Large intestine (tissue), 3 donors: ENCODE results near the gene SDK1. TPM values are rescaled to one million over a fixed set of nuclear protein-coding genes. Genes with fewer than 3 reads are reported as not detected.

Experiments used
- DNase-seq, 2 donors: peaks; one replicate each; pipeline versions ENCODE4 v3.0.0 to v3.0.0-alpha.2; 2013
- H3K27ac ChIP-seq: one replicate; pipeline ENCODE4 v1.5.1; 2013; ENCODE audit warnings: low read length
- H3K27me3 ChIP-seq: 2 replicates; pipeline ENCODE4 v1.6.1; 2013; ENCODE audit warnings: low read length; ENCODE audit not compliant: control insufficient read depth, insufficient read depth
- H3K36me3 ChIP-seq: 2 replicates; pipeline ENCODE4 v1.6.1; 2013; ENCODE audit warnings: low read length; ENCODE audit not compliant: control insufficient read depth, insufficient read depth
- H3K4me1 ChIP-seq: one replicate; pipeline ENCODE4 v1.6.1; 2013; ENCODE audit warnings: low read length; ENCODE audit not compliant: control insufficient read depth, insufficient read depth
- H3K4me3 ChIP-seq: one replicate; pipeline ENCODE4 v1.5.1; 2013; ENCODE audit warnings: low read length
- H3K9me3 ChIP-seq: one replicate; pipeline ENCODE4 v1.6.1; 2013; ENCODE audit warnings: mild to moderate bottlenecking, low read depth, low read length, moderate library complexity; ENCODE audit not compliant: control insufficient read depth
- WGBS: methylation state at CpG from one replicate; pipeline ENCODE4 v1.1.5; 2013; ENCODE audit warnings: low lambda C conversion rate; ENCODE audit not compliant: insufficient coverage; 5-methylcytosine and 5-hydroxymethylcytosine counted together
- polyA plus RNA-seq: library from polyadenylated mRNA; unstranded; fragments of 120-200 nt; gene quantifications from one replicate; pipeline ENCODE4 v1.2.1, GENCODE V29; 2013

Gene SDK1
- polyA plus RNA-seq, 1 donor: 6.4 TPM

GRCh38 chr7:3899559-3899991 is 598.5 kb downstream of the SDK1 start:
- Histone ChIP-seq H3K4me1 (no peaks in the 10 kb centered on the region), H3K27me3 (no peaks in the 10 kb centered on the region), H3K9me3 (no peaks in the 10 kb centered on the region), H3K27ac (no peak overlapping the region), H3K4me3 (no peak overlapping the region), H3K36me3 (no peaks in the 10 kb centered on the region)
- 100% methylated on average over 1 of the region's 9 CpGs for WGBS
- DNase-seq: no peak

DNA sequence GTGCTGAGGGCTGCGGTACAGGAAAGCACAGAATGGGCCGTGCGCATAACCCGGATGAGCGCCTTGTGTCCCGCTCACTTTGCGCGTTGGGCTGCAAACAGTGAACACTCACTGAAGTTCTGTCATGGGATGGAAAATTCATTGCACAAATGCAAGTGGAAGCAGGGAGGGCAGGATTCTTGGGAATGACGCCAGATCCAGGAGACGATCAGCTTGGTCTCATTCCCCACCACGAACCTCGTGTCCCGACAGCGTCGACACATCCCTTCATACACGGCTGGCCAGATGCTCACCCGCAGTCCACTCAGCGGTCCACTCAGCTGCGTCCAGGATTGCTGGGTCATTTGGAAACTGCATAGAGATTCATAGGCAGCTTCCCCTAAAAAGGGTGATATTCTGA is 607.1 kb downstream of the SDK1 start:
- no peaks in the 10 kb centered on the region for H3K9me3 ChIP-seq
- no peak for DNase-seq
- no peaks in the 10 kb centered on the region for H3K27me3 ChIP-seq
- H3K4me3 ChIP-seq: no peak overlapping the region
- 98% methylated on average over 8 of the region's 19 CpGs for WGBS
- H3K4me1 ChIP-seq: no peaks in the 10 kb centered on the region
- no peaks in the 10 kb centered on the region for H3K36me3 ChIP-seq
- no peak overlapping the region for H3K27ac ChIP-seq

DNA sequence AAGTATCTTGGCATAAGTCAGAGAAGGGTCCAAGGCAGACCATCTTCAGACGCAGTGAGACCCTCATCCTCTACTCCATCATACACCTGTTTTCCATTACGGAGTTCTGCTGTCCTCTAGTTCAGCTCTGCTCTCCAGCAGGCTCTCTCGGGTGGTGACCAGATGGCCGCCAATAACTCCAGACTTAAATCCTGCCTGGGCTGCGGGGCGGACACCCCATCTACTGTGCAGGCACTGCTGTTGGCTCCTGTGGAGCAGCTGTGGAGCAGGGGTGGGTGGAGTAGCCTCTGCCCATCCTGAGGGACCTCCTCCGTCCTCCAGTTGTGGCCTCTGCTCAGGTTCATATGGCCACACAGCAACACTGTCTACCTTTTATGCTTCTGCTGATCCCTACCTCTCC is 608.1 kb downstream of the SDK1 start:
- Histone ChIP-seq H3K4me3 (no peak overlapping the region), H3K27ac (no peak overlapping the region), H3K9me3 (no peaks in the 10 kb centered on the region), H3K27me3 (no peaks in the 10 kb centered on the region), H3K4me1 (no peaks in the 10 kb centered on the region), H3K36me3 (no peaks in the 10 kb centered on the region)
- DNase-seq: no peak
- no CpG with 5 or more reads among the region's 7 CpGs for WGBS

- no peaks in the 10 kb centered on the region for H3K4me1 ChIP-seq
- no peak overlapping the region for H3K27ac ChIP-seq
- no peaks in the 10 kb centered on the region for H3K27me3 ChIP-seq
- whole genome bisulfite sequencing: no CpG with 5 or more reads among the region's 6 CpGs
- DNase-seq: no peak
- no peak overlapping the region for H3K4me3 ChIP-seq
- no peaks in the 10 kb centered on the region for H3K9me3 ChIP-seq
- no peaks in the 10 kb centered on the region for H3K36me3 ChIP-seq
These were observed 609.0 kb downstream of the SDK1 start for GRCh38 chr7:3910054-3910453.

DNA sequence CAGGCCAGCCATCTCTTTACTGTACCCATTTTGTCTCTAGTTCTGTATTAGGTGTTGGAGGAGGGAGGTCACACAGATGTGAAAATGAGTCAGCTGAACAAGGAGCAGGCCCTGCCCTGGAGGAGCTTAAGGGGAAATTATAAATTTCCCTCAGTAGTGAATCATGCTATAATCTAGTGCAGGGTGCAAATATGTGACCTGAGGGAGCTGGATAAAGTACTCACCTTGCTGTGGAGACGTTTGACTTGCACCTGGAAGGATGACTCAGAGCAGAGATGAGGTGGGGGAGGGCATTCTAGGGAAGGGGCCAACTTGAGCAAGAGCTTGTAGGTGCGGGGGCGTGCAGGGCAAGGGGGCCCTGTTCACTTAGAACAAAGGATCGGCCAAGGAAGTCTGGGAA is 610.6 kb downstream of the SDK1 start:
- H3K36me3 ChIP-seq: no peaks in the 10 kb centered on the region
- no peak for DNase-seq
- H3K4me1 ChIP-seq: no peaks in the 10 kb centered on the region
- WGBS: no CpG with 5 or more reads among the region's 4 CpGs
- H3K4me3 ChIP-seq: no peak overlapping the region
- no peaks in the 10 kb centered on the region for H3K9me3 ChIP-seq
- no peak overlapping the region for H3K27ac ChIP-seq
- no peaks in the 10 kb centered on the region for H3K27me3 ChIP-seq

- no peaks in the 10 kb centered on the region for H3K36me3 ChIP-seq
- 100% methylated on average over 1 of the region's 7 CpGs for WGBS
- no peak overlapping the region for H3K27ac ChIP-seq
- no peak overlapping the region for H3K4me3 ChIP-seq
- no peaks in the 10 kb centered on the region for H3K4me1 ChIP-seq
- H3K27me3 ChIP-seq: no peaks in the 10 kb centered on the region
- no peak for DNase-seq
- H3K9me3 ChIP-seq: no peaks in the 10 kb centered on the region
These were observed 611.2 kb downstream of the SDK1 start for GRCh38 chr7:3912291-3912690.

- no peaks in the 10 kb centered on the region for H3K27me3 ChIP-seq
- H3K27ac ChIP-seq: no peak overlapping the region
- H3K36me3 ChIP-seq: no peaks in the 10 kb centered on the region
- no peak for DNase-seq
- no peaks in the 10 kb centered on the region for H3K4me1 ChIP-seq
- 90% methylated on average over 2 of the region's 8 CpGs for WGBS
- no peak overlapping the region for H3K4me3 ChIP-seq
- H3K9me3 ChIP-seq: no peaks in the 10 kb centered on the region
These were observed 613.2 kb downstream of the SDK1 start for GRCh38 chr7:3914051-3914775.

DNA sequence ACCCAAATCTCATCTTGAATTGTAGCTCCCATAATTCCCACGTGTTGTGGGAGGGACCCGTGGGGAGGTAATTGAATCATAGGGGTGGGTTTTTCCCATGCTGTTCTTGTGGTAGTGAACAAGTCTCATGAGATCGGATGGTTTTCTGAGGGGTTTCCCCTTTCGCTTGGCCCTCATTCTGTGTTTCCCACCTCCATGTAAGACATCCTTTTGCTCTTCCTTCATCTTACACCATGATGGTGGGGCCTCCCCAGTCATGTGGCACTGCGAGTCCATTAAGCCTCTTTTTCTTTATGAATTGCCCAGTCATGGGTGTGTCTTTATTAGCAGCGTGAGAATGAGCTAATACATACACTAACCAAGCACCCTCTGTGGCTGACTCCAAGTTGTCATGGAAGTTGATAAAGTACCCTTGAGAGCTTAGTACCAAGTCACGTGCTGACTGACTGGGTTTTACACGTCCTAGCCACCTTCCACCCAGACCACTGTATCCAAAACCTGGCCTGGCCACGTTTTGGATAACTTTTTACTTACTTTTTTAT is 614.4 kb downstream of the SDK1 start:
- H3K36me3 ChIP-seq: no peaks in the 10 kb centered on the region
- no peak for DNase-seq
- no peaks in the 10 kb centered on the region for H3K4me1 ChIP-seq
- no peak overlapping the region for H3K27ac ChIP-seq
- H3K27me3 ChIP-seq: no peaks in the 10 kb centered on the region
- no CpG with 5 or more reads among the region's 9 CpGs for WGBS
- no peak overlapping the region for H3K4me3 ChIP-seq
- no peaks in the 10 kb centered on the region for H3K9me3 ChIP-seq

DNA sequence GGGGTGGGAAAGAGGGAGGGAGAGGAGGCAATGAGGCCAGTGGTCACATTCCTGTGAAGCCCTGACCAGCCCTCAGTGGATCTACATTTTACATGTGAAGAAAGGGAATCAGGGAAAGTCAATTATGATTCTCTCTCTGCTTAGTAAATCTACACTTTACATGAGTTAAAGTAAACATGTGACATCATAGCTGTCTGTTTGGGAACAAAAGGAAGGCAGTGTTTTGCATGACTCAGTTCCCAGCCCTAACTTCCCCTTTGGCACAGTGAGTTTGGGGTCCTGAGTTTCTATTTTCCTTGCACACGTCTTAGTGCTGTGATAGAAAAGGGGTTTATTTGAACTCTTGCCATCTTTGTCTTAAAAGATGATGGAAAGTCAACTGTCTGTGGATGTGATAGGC is 615.1 kb downstream of the SDK1 start:
- Histone ChIP-seq H3K4me3 (no peak overlapping the region), H3K4me1 (no peaks in the 10 kb centered on the region), H3K27me3 (no peaks in the 10 kb centered on the region), H3K9me3 (no peaks in the 10 kb centered on the region), H3K36me3 (no peaks in the 10 kb centered on the region), H3K27ac (no peak overlapping the region)
- WGBS: 83% methylated on average over 1 of the region's 1 CpG
- DNase-seq: peak in 1 of 2 donors; percentile 5

DNA sequence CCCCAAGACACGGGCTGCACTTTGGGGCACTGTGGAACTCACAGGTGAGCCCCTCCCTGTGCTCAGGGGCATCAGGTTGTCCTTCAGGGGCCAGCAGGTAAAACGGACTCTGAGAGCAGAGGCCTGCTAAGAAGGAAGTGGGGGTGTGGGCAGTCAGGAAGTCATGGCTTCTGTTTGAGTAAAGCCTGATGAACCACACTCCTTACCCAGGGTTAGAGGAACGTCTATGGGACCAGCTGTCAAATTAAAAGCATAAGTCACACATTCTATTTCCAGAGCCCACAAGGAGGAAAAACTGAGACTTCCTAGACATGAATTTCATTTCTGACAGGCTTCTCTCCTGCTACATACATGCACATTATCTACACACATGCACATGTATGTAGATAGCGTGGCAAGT is 616.4 kb downstream of the SDK1 start:
- whole genome bisulfite sequencing: no CpG with 5 or more reads among the region's 4 CpGs
- no peaks in the 10 kb centered on the region for H3K9me3 ChIP-seq
- DNase-seq: no peak

DNA sequence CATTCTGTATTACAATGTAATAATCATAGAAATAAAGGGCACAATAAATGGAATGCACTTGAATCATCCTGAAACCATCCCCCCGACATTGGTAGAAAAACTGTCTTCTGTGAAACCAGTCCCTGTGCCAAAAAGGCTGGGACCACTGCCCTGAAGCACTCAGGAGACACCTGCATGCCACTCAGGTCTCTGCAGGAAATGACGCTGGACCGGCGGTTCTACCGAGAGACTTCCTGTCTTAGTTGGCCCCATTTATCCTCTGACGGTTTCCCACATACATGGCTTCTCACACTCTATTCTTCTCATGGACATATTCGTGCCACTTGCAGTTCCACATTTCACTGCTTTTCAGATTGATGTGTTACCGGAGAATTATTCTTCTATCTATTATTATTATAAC is 617.5 kb downstream of the SDK1 start:
- no peaks in the 10 kb centered on the region for H3K36me3 ChIP-seq
- H3K9me3 ChIP-seq: no peaks in the 10 kb centered on the region
- no peaks in the 10 kb centered on the region for H3K27me3 ChIP-seq
- H3K4me3 ChIP-seq: no peak overlapping the region
- WGBS: 93% methylated on average over 4 of the region's 8 CpGs
- H3K4me1 ChIP-seq: no peaks in the 10 kb centered on the region
- DNase-seq: no peak
- no peak overlapping the region for H3K27ac ChIP-seq

More for the DNA sequence above, 616.4 kb downstream of the SDK1 start:
- no peaks in the 10 kb centered on the region for H3K36me3 ChIP-seq
- H3K27ac ChIP-seq: no peak overlapping the region
- H3K4me1 ChIP-seq: no peaks in the 10 kb centered on the region
- no peak overlapping the region for H3K4me3 ChIP-seq
- no peaks in the 10 kb centered on the region for H3K27me3 ChIP-seq
